Aorta (tissue), 5 donors: ENCODE results near the gene RGS6. TPM values are rescaled to one million over a fixed set of nuclear protein-coding genes. Genes with fewer than 3 reads are reported as not detected.

Experiments used
- ATAC-seq: fragments of 200-7000 bp; cut with Tn5 transposase; one replicate; pipeline ENCODE4 v1.9.1; 2022; ENCODE audit warnings: moderate library complexity; ENCODE audit not compliant: low FRiP score
- DNase-seq, 2 donors: peaks; one replicate each; pipeline ENCODE4 v3.0.0-alpha.2; 2020
- H3K27ac ChIP-seq, 2 donors: one replicate each; pipeline ENCODE4 v1.5.1; 2013; ENCODE audit warnings: low read length in 2 of 2, mild to moderate bottlenecking in 2 of 2, moderate library complexity in 2 of 2, control low read depth in 1 of 2, inconsistent platforms in 1 of 2, low read depth in 1 of 2
- H3K27me3 ChIP-seq, 2 donors: one replicate each; pipeline ENCODE4 v1.6.1; 2013; ENCODE audit warnings: control low read depth in 1 of 2, low read length in 1 of 2, mild to moderate bottlenecking in 1 of 2, moderate library complexity in 1 of 2; ENCODE audit not compliant: insufficient read depth in 2 of 2, control insufficient read depth in 1 of 2
- H3K36me3 ChIP-seq, 2 donors: one replicate each; pipeline ENCODE4 v1.6.1; 2013; ENCODE audit warnings: control low read depth in 1 of 2, low read length in 1 of 2, mild to moderate bottlenecking in 1 of 2; ENCODE audit not compliant: insufficient read depth in 2 of 2, control insufficient read depth in 1 of 2
- H3K4me1 ChIP-seq, 2 donors: one replicate each; pipeline ENCODE4 v1.6.1; 2013; ENCODE audit warnings: low read length in 2 of 2, control low read depth in 1 of 2, mild to moderate bottlenecking in 1 of 2, moderate library complexity in 1 of 2; ENCODE audit not compliant: insufficient read depth in 2 of 2, control insufficient read depth in 1 of 2
- H3K4me3 ChIP-seq, 2 donors: one replicate each; pipeline ENCODE4 v1.5.1; 2013; ENCODE audit warnings: low read length in 2 of 2, control low read depth in 1 of 2, mild to moderate bottlenecking in 1 of 2
- H3K9me3 ChIP-seq: one replicate; pipeline ENCODE4 v1.6.1; 2013; ENCODE audit warnings: mild to moderate bottlenecking, low read length; ENCODE audit not compliant: control insufficient read depth
- WGBS, 2 donors: extraction: QIAGEN DNeasy Blood & Tissue Kit; methylation state at CpG; one replicate each; pipeline ENCODE4 v1.1.7; 2013; 5-methylcytosine and 5-hydroxymethylcytosine counted together
- intact Hi-C, 2 donors: fragments of 100-400 bp; cut with DNase I; formaldehyde crosslinking; loops; one replicate each; pipeline versions ENCODE4 v1.14.2 to v1.15.0; 2022
- polyA plus RNA-seq, 2 donors: library from polyadenylated mRNA; stranded (reverse); fragments of 200-250 nt; gene quantifications; one replicate each; pipeline ENCODE4 v1.2.3, GENCODE V29; 2013
- total RNA-seq, 2 donors: library from RNA; stranded (reverse); fragmentation: NEBNext Ultra II Directional; extraction: Animal tissue kit (Norgen Biotek cat#: 25700); gene quantifications; one replicate each; pipeline ENCODE4 v1.2.1, GENCODE V29; 2021
- donor health status: healthy with polysubstance abuse.
- donor health status: Bipolar disorder and iron deficiency.
- donor health status: DM: no; HTN: no; CAD: no.
- donor health status: DM: no; HTN: no; CAD: no.
- donor health status: DM: yes; HTN: yes; CAD: no.

RGS6 gene
- total and polyA plus RNA-seq, 4 donors: 0.05 to 2.0 (median 1.8) TPM; not detected in 1

DNA sequence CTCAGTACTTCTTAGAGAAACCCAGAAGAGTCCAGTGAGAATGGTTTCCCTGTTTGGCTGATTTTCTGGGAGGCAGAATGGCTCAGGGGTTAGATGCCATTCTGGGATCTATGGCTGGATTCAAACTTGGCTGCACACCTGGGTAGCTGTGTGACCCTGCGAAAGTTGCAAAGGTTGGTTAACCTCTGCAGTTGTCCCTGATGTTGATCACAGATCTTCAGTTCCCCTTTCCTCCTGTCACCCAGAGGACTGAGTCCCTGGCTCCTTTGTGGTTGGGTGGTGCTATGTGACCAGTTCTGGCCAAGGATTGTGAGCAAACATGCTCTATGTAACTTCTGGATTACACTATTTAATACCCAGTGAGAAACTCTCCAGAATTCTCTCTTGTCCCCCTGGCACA, 418.0 kb downstream of the RGS6 start:
- H3K4me1 ChIP-seq: no peaks in the 10 kb centered on the region
- intact Hi-C loops: no loop called here
- no peak for DNase-seq
- no peak overlapping the region for H3K27ac ChIP-seq
- no peak for ATAC-seq
- H3K9me3 ChIP-seq: no peaks in the 10 kb centered on the region
- H3K36me3 ChIP-seq: no peaks in the 10 kb centered on the region
- no peaks in the 10 kb centered on the region for H3K27me3 ChIP-seq
- H3K4me3 ChIP-seq: no peak overlapping the region
- WGBS, 2 donors: 93 to 94% methylated on average over 1 of the region's 1 CpG

GRCh38 chr14:72352012-72352411, 419.8 kb downstream of the RGS6 start:
- intact Hi-C loops: no loop called here
- H3K36me3 ChIP-seq: no peaks in the 10 kb centered on the region
- ATAC-seq (no peak), DNase-seq (no peak)
- 86 to 91% methylated on average over 2 of the region's 2 CpGs for WGBS, 2 donors
- H3K27me3 ChIP-seq: no peaks in the 10 kb centered on the region
- no peaks in the 10 kb centered on the region for H3K4me1 ChIP-seq
- no peak overlapping the region for H3K4me3 ChIP-seq
- H3K27ac ChIP-seq: no peak overlapping the region
- H3K9me3 ChIP-seq: no peaks in the 10 kb centered on the region

DNA sequence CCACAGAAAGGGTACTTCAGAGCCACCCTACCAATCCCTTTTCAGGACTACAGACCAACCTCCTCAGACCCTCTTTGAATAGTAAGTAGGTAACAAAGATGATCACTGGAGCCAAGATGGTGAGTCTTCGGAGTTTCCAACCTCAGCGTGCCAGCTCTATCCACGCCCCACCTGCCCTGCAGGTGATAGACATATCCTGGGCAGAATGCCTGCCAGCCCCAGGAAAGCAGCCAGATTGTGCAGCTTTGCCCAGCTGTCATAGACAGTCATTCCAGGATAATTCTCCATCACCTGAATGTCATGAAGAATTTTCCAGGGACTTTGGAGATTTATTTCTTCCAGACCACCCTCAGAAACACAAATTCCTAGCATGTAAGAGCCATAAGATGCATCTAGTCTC, 434.4 kb downstream of the RGS6 start:
- Histone ChIP-seq H3K4me1 (no peaks in the 10 kb centered on the region), H3K9me3 (peaks cover 2% of the 10 kb centered on the region), H3K4me3 (no peak overlapping the region), H3K27ac (no peak overlapping the region), H3K27me3 (peaks cover 0 to 3% of the 10 kb centered on the region in 2 donors), H3K36me3 (no peaks in the 10 kb centered on the region)
- intact Hi-C loops: no loop called here
- ATAC-seq (no peak), DNase-seq (no peak)
- 85 to 86% methylated on average over 3 of the region's 3 CpGs for WGBS, 2 donors

DNA sequence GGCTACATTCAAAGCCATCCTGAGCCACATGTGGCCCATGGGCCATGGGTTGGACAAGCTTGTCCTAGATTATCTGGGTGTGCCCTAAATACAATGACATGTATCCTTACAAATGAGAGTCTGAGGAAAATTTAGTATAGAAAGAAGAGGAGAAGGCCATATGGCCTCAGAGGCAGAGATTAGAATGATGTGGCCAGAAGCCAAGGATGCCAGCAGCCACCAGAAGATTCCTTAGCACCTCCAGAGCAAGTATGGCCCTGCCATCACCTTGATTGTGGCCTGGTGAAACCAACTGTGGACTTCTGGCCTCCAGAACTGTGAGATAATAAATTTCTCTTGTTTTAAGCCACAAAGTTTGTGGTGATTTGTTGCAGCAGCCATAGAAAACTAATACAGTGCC, 436.9 kb downstream of the RGS6 start:
- Histone ChIP-seq H3K4me3 (no peak overlapping the region), H3K27me3 (peaks cover 0 to 2% of the 10 kb centered on the region in 2 donors), H3K9me3 (peaks cover 2% of the 10 kb centered on the region), H3K36me3 (no peaks in the 10 kb centered on the region), H3K4me1 (no peaks in the 10 kb centered on the region), H3K27ac (no peak overlapping the region)
- intact Hi-C loops: no loop called here
- DNase-seq: no peak
- no peak for ATAC-seq

DNA sequence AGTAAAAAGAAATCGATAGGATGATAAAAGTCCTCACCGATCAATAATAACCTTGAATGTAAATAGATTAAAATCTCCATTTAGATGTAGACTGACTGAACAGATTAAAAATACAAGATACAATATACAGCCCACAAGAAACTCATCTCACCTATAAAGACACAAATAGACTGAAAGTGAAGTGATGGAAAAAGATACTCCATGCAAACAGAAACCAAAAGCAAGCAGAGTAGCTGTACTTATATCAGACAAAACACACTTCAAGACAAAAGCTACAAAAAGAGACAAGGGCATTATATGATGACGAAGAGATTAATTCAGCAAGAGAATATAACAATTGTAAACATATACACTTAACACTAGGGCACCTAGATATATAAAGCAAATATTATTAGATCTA, 444.8 kb downstream of the RGS6 start:
- intact Hi-C loops: no loop called here
- ATAC-seq (no peak), DNase-seq (no peak)
- Histone ChIP-seq H3K36me3 (no peaks in the 10 kb centered on the region), H3K9me3 (peaks cover 4% of the 10 kb centered on the region), H3K4me3 (no peak overlapping the region), H3K4me1 (no peaks in the 10 kb centered on the region), H3K27me3 (no peaks in the 10 kb centered on the region), H3K27ac (no peak overlapping the region)
- 63 to 65% methylated on average over 3 of the region's 3 CpGs for WGBS, 2 donors

- DNase-seq (no peak), ATAC-seq (no peak)
- Histone ChIP-seq H3K9me3 (peaks cover 1% of the 10 kb centered on the region), H3K27me3 (no peaks in the 10 kb centered on the region), H3K4me3 (no peak overlapping the region), H3K36me3 (no peaks in the 10 kb centered on the region), H3K27ac (no peak overlapping the region), H3K4me1 (no peaks in the 10 kb centered on the region)
- intact Hi-C loops: no loop called here
- WGBS, 2 donors: 88 to 91% methylated on average over 1 of the region's 1 CpG
Observed at GRCh38 chr14:72380456-72380855, 448.2 kb downstream of the RGS6 start.

- no peaks in the 10 kb centered on the region for H3K4me1 ChIP-seq
- no peak for ATAC-seq
- H3K27me3 ChIP-seq: no peaks in the 10 kb centered on the region
- no peaks in the 10 kb centered on the region for H3K9me3 ChIP-seq
- no peak overlapping the region for H3K4me3 ChIP-seq
- no peaks in the 10 kb centered on the region for H3K36me3 ChIP-seq
- 22 to 24% methylated on average over 5 of the region's 5 CpGs for WGBS, 2 donors
- no peak for DNase-seq
- intact Hi-C loops: no loop called here
- H3K27ac ChIP-seq: no peak overlapping the region
Observed at GRCh38 chr14:72383865-72384264, 451.6 kb downstream of the RGS6 start.

DNA sequence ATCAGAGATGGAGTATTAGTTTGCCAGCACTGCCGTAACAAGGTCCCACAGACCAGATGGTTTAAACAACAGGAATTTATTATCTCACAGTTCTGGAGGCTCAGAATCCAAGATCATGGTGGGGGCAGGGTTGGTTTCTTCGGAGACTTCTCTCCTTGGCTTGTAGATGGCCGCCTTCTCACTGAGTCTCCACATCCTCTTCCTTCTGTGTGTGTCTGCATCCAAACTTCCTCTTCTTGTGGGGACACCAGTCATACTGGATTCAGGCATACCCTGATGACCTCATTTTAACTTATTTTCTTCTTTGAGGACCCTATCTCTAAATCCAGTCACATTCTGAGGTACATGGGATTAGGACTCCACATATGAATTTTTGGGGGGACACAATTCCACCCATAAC, 455.5 kb downstream of the RGS6 start:
- H3K27ac ChIP-seq: no peak overlapping the region
- no peaks in the 10 kb centered on the region for H3K4me1 ChIP-seq
- intact Hi-C loops: no loop called here
- DNase-seq (no peak), ATAC-seq (no peak)
- H3K27me3 ChIP-seq: no peaks in the 10 kb centered on the region
- no peaks in the 10 kb centered on the region for H3K36me3 ChIP-seq
- H3K4me3 ChIP-seq: no peak overlapping the region
- H3K9me3 ChIP-seq: no peaks in the 10 kb centered on the region
- 83 to 85% methylated on average over 3 of the region's 3 CpGs for WGBS, 2 donors

DNA sequence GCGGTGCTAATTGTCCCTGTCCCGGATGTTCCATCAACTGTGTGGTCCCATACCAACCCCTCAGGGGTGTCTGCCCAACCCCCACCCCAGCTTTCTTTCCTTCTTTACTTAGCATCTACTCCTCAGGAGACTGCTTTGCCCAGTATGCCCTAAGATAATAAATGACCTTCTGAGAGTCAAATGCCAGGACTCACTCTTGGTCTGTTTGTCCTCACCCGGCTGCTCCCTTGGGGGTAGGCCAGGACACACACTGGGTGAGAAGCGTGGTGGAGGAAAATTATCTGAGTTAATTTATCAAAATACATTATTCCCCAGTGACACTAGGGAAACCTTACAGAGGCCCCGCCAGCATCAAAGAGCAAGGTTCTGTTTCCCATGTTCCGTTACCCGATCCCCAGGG, 457.0 kb downstream of the RGS6 start:
- no peaks in the 10 kb centered on the region for H3K9me3 ChIP-seq
- no peak overlapping the region for H3K27ac ChIP-seq
- no peaks in the 10 kb centered on the region for H3K4me1 ChIP-seq
- H3K36me3 ChIP-seq: no peaks in the 10 kb centered on the region
- ATAC-seq: no peak
- no peak overlapping the region for H3K4me3 ChIP-seq
- DNase-seq: no peak
- intact Hi-C loops: no loop called here
- H3K27me3 ChIP-seq: no peaks in the 10 kb centered on the region
- WGBS, 2 donors: 36 to 52% methylated on average over 7 of the region's 7 CpGs
